Limb (tissue), 2 donors: Measurements from ENCODE around the gene P2RX5.
A peak's percentile ranks its signal among the peaks of the same experiment; 100 is the strongest.
"Not testable (repeated sequence)": the region's sequence is repeated elsewhere in the genome, so short reads cannot be mapped to it uniquely, and the experiment has no call there.

Experiments
- DNase-seq, 2 donors: peaks; one replicate each; pipeline ENCODE4 v3.0.0-alpha.2; 2016; ENCODE audit errors: extremely low spot score in 2 of 2

Gene P2RX5

GRCh38 chr17:3695723-3696411 is at the start of gene P2RX5:
P2RX5 (minus strand) TSS chr17:3696155; CDS start chr17:3696005, 150 bp downstream.
- peak in 1 of 2 donors; percentile 66 for DNase-seq

- DNase-seq = no peak
Measured at GRCh38 chr17:3745071-3745470, 49.1 kb upstream of the P2RX5 start.

GRCh38 chr17:3744014-3744413 is 48.1 kb upstream of the P2RX5 start:
- DNase-seq = no peak

- DNase-seq = no peak
Measured at GRCh38 chr17:3740611-3741073, 44.7 kb upstream of the P2RX5 start.

- no peak for DNase-seq
Measured at GRCh38 chr17:3739422-3740124, 43.6 kb upstream of the P2RX5 start.

DNA sequence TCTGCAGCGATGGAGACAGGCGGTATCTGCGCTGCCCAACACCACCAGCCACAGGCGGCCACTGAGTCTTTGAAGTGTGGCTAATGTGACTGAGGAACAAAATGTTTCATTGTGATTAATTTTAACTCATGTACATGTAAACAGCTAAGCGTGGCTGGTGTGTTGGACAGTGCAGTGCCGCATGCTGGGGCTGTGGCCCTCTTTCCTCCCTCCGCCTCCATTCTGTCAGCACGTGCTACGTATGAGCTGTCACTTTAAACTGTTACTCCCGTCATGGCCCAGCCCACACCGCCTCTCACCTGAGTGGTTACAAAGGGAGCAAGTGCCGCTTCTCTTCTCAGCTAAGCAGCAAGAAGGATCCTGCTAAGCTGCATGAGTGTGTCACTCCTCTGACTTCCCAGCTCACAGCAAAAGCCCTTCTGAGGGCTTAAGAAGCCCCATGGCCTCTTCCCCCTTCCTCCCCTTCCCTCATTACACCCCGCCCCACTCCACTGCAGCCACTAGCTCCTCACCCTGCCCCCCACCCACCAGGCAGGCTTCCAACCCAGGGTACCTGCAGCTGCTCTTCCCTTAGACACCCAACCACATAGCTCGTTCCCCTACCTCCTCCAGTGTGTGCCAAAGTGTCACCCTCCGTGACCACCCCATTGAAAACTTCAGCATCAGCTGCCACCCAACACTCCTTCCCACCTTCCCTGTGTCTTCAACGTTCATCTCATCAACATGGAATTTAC is 42.8 kb upstream of the P2RX5 start:
- DNase-seq = peak in 1 of 2 donors; percentile 36

- no peak for DNase-seq
Measured at GRCh38 chr17:3735515-3735914, 39.6 kb upstream of the P2RX5 start.

GRCh38 chr17:3734911-3735276 is 38.9 kb upstream of the P2RX5 start:
- DNase-seq = not testable (repeated sequence)

DNA sequence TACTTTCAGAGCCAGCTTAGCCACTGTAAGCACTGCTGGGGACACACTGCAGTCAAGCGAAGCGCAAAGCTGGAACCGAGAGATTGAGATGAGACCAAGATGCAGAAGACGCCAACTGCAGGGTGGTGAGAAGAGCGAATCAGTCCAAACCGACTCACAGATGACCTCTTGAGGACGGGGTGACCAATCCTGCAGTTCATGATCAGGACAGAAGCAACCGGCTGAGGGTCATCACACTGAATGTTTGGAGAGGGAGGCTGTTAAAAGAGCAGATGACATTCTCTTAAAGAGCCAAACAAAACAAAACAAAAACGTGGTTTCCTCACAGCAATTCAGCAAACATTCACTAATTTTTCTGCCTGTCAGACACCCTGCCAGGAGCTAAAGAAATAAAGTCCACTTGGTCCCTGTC is 36.3 kb upstream of the P2RX5 start:
- DNase-seq = no peak

DNA sequence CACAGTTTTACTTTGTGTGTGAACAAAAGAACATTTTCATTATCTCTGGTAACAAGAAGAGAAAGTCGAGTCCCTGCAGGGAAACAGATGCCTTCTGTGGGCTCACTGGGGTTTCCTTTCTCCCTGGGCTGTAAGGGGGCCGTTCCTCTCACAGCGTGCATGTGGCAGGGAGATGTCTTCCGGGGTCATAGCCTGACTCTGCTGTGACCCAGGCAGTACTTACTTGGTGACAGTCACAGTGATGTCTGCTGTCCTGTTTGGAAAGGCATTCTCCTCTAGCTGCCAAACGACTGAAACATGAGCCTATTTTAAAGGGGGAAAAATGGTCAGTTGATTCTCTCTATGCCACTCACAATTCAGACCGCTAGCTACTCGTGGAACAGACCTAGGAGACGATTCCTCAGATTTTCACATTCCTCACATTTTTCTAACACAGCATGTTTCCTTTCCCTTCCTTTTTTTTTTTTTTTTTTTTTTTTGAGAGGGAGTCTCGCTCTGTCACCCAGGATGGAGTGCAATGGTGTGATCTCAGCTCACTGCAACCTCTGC is 35.0 kb upstream of the P2RX5 start:
- no peak for DNase-seq

- DNase-seq = no peak
Measured at GRCh38 chr17:3729881-3730280, 33.9 kb upstream of the P2RX5 start.

DNA sequence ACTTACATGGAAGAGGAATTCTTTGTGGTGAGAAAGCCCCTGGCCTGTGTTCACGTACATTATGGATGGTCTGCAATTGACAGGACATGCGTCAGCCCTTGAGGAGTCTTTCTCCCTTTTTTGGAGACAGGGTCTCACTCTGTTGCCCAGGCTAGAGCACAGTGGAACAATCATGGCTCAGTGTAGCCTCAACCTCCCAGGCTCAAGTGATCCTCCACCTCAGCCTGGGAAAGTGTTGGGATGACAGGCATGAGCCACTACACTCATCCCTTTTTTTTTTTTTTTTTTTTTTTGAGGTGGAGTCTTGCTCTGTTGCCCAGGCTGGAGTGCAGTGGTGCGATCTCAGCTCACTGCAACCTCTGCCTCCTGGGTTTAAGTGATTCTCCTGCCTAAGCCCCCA is 32.1 kb upstream of the P2RX5 start:
- not testable (repeated sequence) for DNase-seq

- DNase-seq = no peak
Measured at GRCh38 chr17:3727041-3727440, 31.1 kb upstream of the P2RX5 start.

DNA sequence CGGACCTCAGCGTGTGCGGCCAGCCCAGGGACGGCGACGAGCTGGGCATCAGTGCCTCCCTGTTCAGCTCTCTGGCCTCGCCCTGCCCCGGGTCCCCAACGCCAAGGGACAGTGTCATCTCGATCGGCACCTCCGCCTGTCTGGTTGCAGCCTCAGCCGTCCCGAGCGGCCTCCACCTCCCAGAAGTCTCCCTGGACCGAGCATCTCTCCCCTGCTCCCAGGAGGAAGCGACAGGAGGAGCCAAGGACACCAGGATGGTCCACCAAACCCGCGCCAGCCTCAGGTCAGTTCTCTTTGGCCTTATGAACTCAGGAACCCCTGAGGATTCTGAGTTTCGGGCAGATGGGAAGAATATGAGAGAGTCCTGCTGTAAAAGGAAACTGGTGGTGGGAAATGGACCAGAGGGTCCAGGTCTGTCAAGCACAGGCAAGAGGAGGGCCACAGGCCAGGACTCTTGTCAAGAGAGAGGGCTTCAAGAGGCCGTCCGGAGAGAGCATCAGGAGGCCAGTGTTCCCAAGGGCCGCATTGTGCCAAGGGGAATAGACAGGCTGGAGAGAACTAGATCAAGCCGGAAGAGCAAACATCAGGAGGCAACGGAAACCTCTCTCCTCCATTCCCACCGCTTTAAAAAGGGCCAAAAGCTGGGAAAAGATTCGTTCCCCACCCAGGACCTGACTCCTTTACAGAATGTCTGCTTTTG is 28.6 kb upstream of the P2RX5 start:
- peak in 1 of 2 donors; percentile 34 for DNase-seq

DNA sequence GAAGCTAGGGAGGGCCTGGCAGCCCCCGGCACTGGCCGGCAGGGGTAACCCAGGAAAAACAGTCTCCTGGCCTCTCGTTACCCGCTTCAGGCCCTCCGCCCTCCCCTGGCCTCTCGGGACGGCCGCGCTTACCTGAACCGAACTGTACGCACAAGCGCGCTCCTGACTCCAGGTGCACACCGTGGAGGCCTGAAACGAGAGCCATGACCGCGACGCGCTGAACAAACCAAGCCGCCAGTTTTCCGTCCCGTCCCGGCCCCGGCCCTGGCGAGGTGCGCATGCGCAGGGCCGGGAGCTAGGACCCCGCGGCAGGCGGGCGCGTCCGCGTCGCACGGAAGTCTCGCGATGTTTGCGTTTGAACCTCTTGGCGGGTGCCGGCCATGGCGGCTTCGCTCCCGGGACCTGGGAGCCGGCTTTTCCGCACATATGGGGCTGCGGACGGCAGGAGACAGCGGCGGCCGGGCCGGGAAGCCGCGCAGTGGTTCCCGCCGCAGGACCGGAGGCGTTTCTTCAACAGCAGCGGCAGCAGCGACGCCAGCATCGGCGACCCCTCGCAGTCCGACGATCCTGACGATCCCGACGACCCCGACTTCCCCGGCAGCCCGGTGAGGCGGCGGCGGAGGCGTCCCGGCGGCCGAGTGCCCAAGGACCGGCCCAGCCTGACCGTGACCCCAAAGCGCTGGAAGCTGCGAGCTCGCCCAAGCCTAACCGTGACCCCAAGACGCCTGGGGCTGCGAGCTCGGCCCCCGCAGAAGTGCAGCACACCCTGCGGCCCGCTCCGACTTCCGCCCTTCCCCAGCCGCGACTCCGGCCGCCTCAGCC is 27.8 kb upstream of the P2RX5 start, which contains the start of gene HASPIN:
Gene HASPIN, plus strand, starts transcription at position 348 of the 822 bp plus-strand sequence. Its CDS starts 33 bp downstream, at position 381.
- DNase-seq = peak; percentile 89 to 95

- no peak for DNase-seq
Measured at GRCh38 chr17:3723188-3723555, 27.2 kb upstream of the P2RX5 start.

DNA sequence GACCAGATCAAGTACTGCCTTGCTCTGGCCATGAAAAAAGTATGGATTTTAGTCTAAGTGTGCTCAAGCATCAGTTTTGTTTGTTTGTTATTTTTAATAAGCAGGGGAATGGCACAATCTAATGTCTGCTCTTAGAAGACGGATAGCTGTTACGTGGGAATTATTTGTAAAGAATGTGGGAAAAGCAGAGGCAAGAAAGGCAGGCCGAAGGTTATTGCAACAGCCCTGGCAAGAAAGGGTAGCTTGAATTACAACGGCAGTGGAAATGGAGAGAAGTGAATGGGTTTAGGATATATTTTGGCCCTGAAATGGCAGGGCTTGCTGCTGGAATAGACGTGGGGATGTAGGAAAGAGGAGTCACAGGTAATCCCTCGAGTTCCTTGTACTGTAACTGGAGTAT is 26.8 kb upstream of the P2RX5 start:
- no peak for DNase-seq

DNA sequence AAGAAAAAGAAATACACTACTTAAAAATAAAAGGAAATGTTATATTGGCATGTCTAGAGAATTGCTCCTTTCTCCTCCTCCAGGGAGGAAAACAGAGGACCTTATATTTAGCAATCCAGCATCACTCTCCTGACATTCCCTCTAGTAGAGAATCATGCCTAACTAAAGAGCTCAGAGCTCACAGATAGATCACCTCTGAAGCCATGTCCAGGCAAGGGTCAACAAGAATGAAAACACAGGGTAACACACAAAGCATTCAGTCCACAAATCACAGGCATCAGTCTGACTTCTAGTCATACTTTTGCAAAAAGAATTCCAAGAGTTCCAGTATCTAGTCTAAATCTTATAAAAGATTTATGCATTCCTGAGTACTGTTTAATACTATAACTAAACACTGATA is 23.3 kb upstream of the P2RX5 start:
- DNase-seq = no peak

DNA sequence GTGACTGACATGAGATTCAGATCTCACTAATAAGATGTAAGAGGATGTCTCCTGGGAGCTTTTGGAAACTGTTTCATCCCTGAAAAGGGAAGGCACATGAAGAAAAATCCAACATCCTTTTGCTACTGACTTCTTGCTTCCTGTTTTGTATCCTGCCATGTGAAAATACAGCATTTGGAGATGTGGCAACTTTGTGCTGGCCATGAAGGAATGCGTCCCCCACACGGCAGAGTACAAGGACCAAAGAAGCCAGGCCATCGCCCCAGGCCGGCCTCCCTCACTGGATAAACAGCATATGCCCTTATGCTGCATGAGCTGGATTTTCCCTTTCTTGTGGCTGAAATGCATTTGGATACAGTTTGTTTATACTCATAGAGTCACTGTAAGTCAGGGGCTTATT is 22.2 kb upstream of the P2RX5 start:
- no peak for DNase-seq

DNA sequence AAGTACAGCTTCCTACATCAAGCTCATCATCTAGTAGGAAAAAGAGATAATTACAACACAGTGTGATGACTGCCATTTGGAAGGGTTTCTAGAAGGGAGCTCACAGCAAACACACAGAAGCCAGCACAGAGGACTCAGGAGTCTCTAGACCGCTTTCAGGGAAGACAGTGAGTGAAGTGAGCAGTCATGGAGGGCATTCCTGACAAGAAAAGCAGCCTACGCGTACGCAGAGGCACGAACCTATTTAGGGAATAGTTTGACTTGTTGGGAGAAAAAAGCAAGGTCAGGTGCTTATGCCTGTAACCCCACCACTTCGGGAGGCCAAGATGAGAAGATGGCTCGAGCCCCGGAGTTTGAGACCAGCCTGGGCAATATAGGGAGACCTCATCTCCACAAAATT is 19.3 kb upstream of the P2RX5 start:
- DNase-seq = no peak
